ENCODE results near the gene DNAI7.

The DNAI7 gene

DNA sequence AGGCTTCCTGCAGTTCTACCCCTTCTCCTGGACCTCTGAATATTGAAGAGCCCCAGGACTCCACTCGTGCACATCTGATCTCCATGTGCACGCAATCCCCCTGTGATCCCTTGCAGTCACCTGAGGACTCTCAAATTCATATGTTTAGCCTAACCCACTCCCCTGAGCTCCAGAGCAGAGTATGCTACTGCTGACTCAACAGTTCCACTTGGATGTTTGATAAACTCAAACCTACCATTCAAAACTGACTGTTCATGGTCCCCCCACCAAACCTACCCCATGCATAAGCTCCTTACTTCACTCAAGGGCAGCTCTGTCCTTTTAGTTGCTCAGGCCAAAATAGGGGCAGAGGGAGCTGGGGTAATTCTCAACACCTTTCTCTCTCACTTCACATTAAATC is 96.0 kb downstream of the DNAI7 start:
- no peak for DNase-seq

- no peak for DNase-seq
Observed at GRCh38 chr12:25089738-25090137, 105.2 kb downstream of the DNAI7 start.

- no peak for DNase-seq
Observed at GRCh38 chr12:25087596-25087995, 107.4 kb downstream of the DNAI7 start.

- no peak for DNase-seq
Observed at GRCh38 chr12:25084816-25085215, 110.1 kb downstream of the DNAI7 start.

DNA sequence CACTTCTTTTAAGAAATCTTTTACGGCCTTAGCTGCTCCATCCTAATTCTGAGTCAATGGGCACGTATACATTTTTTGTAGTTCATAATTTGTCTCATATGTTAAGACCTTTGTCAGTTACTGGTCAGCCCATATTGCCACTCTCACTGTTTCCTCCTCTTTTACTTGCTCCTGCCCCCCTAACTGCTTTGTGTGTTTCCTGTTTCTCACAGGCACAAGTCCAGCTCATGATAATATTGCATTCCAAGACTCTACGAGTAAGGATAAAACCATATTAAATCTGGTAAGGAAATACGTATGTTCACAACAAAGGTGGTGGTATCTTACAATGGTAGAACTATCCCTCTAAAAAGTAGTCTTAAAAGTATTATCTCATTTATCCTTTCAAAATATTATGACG is 111.7 kb downstream of the DNAI7 start:
- DNase-seq, result no peak

DNA sequence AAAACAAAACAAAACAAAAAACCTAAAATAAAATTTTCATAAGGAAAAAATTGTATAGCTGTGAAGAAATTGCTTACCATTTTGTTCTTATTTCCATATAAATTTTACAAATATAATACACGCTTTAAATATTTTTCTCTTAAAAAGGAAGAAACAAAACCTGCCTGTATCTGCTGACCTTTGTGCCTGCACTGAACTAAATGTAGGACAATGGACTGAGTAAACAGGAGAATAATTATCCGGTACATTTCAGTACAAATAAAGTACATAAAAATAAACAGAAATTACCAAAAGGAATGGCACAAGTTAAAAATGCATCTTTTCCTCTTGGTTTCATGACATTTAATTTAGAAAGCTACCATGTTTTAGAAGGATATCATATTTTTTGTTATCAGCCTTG is 112.3 kb downstream of the DNAI7 start:
- no peak for DNase-seq

DNA sequence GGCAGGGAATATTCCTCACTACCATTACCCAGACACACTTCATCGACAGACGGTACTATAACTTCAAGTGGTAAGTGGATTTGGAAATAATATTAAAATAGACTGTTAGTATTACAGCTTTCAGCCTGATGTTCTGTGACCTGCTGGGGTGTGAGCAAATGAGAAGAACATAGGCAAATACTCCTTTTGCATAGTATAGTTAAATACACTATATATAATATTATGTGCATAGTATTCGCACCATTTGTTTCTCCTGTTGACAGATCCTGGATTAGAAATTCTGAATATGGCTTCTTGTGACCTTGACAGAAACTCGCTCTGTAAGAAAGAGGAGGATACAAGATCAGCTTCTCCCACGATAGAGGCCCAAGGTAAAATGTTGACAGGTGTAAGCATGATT is 115.6 kb downstream of the DNAI7 start:
- no peak for DNase-seq

DNA sequence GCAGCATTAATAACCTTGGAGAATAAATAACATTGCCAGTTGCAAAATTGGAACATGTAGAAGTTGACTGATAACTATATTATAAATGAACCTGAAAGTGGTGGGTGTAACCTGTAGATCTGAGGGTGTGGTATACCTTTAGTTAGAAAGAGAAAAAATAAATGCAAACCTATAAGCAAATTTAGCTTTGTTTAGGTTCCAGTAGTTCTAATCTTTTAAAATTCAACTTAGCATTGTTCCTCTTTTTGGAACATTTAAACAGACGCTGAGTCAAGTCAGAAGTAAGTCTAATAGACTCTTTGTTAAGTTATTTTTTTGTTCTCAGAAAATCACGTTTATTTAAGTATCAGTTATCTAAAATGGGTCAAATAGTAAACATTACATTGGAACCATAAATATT is 120.0 kb downstream of the DNAI7 start:
- DNase-seq, result no peak

- no peak for DNase-seq
Observed at GRCh38 chr12:25074113-25074512, 120.8 kb downstream of the DNAI7 start.

DNA sequence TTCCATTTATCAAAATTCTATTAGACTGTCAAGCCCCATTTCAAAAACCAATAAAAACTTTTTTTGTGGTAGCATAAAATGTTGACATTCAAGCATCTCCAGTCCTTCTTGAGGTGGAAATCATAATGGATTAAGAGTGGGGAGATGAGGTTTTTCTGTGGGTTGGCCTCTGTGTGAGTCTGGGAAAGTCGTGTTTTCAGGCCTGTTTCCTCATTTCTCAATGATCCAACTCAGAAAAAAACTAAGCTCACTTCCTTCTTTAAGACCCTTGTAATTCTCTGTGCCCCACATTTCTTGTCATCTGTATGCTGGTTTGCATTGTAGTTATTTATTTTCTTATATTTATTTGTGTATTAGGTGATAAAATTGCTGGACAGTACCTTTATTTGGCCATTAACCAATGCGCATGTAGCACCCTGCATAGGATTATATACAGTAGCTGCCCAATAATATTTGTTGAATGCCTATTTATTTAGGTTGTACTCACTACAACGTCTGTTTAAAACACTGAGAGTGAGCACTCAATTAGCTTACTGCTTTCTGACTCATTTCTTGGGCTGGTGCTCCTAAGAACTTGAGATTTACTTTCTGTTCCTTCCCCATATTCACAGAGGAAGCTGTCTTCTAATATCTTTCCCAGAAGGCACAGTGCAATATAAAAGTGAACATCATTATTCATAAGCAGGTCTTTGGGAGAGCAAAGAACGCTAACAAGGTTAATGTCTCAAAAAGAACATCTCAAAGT is 121.9 kb downstream of the DNAI7 start:
- no peak for DNase-seq

- no peak for DNase-seq
Observed at GRCh38 chr12:25071366-25071765, 123.6 kb downstream of the DNAI7 start.

GRCh38 chr12:25069224-25069623 is 125.7 kb downstream of the DNAI7 start:
- no peak for DNase-seq

GRCh38 chr12:25065035-25065434 is 129.9 kb downstream of the DNAI7 start:
- DNase-seq, result no peak

DNA sequence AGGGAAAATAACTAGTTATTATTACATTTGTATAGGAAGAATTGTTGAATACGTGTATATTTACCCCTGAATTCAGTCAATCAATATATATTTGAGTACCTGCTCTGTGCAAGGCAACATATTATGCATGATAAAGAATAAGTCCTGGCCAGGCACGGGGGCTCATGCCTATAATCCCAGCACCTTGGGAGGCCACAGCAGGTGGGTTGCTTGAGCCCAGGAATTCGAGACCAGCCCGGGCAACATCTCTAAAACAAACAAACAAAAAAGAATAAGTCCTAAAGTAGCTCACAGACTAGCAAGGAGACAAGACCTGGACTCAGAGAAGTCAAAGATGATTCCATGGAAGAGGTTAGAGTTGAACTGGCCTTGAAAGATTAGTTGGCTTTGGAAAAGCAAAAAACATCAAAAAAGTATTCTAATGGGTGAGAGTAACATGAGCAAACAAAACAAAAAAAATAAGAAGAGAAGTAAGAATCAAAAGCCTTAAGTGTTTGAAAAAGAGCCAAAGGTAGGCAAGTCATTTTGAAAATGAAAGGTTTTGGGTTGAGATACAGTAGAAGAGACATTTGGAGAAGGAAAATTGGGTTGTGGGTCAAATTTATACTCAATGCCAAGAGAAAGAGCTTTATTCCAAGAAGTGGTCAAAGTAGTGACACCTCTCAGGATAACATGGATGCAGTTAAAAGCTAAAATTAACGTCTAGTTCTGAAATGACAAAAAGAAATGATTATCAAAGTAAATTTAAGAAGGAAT is 130.9 kb downstream of the DNAI7 start:
- peak in 1 of 5 donors; percentile 25 for DNase-seq

- no peak for DNase-seq
Observed at GRCh38 chr12:25058658-25059058, 136.3 kb downstream of the DNAI7 start.

All from T-helper 1 cell (primary cell).